ENCODE measurements around the gene SNX8. TPM values are rescaled to one million over a fixed set of nuclear protein-coding genes. Genes with fewer than 3 reads are reported as not detected.

SNX8 gene
- total and polyA plus RNA-seq, 2 of the 13 experiments (the other 11 are each of a cell fraction or from before 2014, with no cell fraction given): 20.6 to 45.2 TPM

- DNase-seq (ENCODE audit: low spot score): no peak
- H3K4me1 ChIP-seq (ENCODE audit: insufficient read depth, low read length): peaks cover 32% of the 10 kb centered on the region
- H3K9ac ChIP-seq (ENCODE audit: insufficient read depth, low read depth, low read length): no peak overlapping the region
- POLR2A ChIA-PET: no interaction called here
- WGBS (ENCODE audit: low lambda C conversion rate): 99% methylated on average over 20 of the region's 20 CpGs
- CTCF ChIA-PET (ENCODE audit: low intra/inter-chr PET ratio, low total read pairs): no interaction called here
- no peaks in the 10 kb centered on the region for H3K27me3 ChIP-seq (ENCODE audit: control insufficient read depth in 1 of 2, insufficient read depth in 2 of 2, low read length in 2 of 2)
- peaks cover 15 to 37% of the 10 kb centered on the region in 2 experiments; a peak in 4 of 5 replicates for H3K36me3 ChIP-seq (replicated peaks in 1 of 2; ENCODE audit: control insufficient read depth in 1 of 2, insufficient read depth in 2 of 2, low read length in 2 of 2)
- H3K79me2 ChIP-seq (ENCODE audit: insufficient read depth, low read length): no peaks in the 10 kb centered on the region
- TF ChIP-seq JUNB (CRISPR knock-in tag; IDR thresholded peaks at IDR 0.05; ENCODE audit: borderline replicate concordance) (no peak), MEF2D (CRISPR knock-in tag; IDR thresholded peaks at IDR 0.05) (no peak), SCMH1 (CRISPR knock-in tag; IDR thresholded peaks at IDR 0.05; ENCODE audit: borderline replicate concordance) (no peak), CSRNP2 (CRISPR knock-in tag; conservative IDR thresholded peaks at IDR 0.05; ENCODE audit: low read depth) (no peak), JUN (CRISPR knock-in tag; IDR thresholded peaks at IDR 0.05) (no peak), ZNF484 (CRISPR knock-in tag; IDR thresholded peaks at IDR 0.05; ENCODE audit: borderline replicate concordance, low read depth) (no peak), AFF4 (CRISPR knock-in tag; IDR thresholded peaks at IDR 0.05) (no peak), NR0B2 (CRISPR knock-in tag; IDR thresholded peaks at IDR 0.05) (no peak)
- ATAC-seq: no peak
- H2AFZ ChIP-seq (ENCODE audit: low read length): no peak overlapping the region
- no peaks in the 10 kb centered on the region for H4K20me1 ChIP-seq (ENCODE audit: insufficient read depth, low read length)
- H3K9me3 ChIP-seq (ENCODE audit: low read length): no peaks in the 10 kb centered on the region
- in situ Hi-C loops (cut with HindIII; ENCODE audit: extremely low pct_ligation_motif_present, low pct_unique_long_range_greater_than_20kb): no loop called here
- BruUV-seq (replicated peaks): no TSS peak
- H3K4me2 ChIP-seq (ENCODE audit: low read depth, low read length): no peak overlapping the region
- intact Hi-C loops (cut with micrococcal nuclease; ENCODE audit: unreplicated experiment): no loop called here
- no peak overlapping the region for H3K27ac ChIP-seq (ENCODE audit: extremely low read length, insufficient read depth, low read length)
- no peak overlapping the region for H3K4me3 ChIP-seq (replicated peaks in 1 of 3; ENCODE audit: insufficient read depth in 1 of 3, low read depth in 2 of 3, low read length in 3 of 3)
- FAIRE-seq: no peak
Observed at GRCh38 chr7:2273866-2274265, 40.4 kb downstream of the SNX8 start.

Measured in HepG2 (cell line).